ENCODE measurements around the gene ZNF143. TPM values are rescaled to one million over a fixed set of nuclear protein-coding genes. Genes with fewer than 3 reads are reported as not detected.
"Not testable (repeated sequence)": the region's sequence is repeated elsewhere in the genome, so short reads cannot be mapped to it uniquely, and the experiment has no call there.

ZNF143 gene
- total RNA-seq, 1 donor from 2014 or later, result 36.6 TPM

- no peaks in the 10 kb centered on the region for H3K36me3 ChIP-seq
- no peaks in the 10 kb centered on the region for H3K27me3 ChIP-seq
- no peaks in the 10 kb centered on the region for H3K9me3 ChIP-seq
- H3K4me1 ChIP-seq, result peaks cover 24% of the 10 kb centered on the region
- intact Hi-C loops (cut with DNase I), result loop anchor here (10.0 kb wide), 1 partner anchor 70 kb away; no protein-coding TSS in a partner anchor
- H3K4me3 ChIP-seq, result no peak overlapping the region
- DNase-seq (ENCODE audit: extremely low spot score in 2 of 2), result no peak
- H3K27ac ChIP-seq, result no peak overlapping the region
- TF ChIP-seq, protein P1, sequence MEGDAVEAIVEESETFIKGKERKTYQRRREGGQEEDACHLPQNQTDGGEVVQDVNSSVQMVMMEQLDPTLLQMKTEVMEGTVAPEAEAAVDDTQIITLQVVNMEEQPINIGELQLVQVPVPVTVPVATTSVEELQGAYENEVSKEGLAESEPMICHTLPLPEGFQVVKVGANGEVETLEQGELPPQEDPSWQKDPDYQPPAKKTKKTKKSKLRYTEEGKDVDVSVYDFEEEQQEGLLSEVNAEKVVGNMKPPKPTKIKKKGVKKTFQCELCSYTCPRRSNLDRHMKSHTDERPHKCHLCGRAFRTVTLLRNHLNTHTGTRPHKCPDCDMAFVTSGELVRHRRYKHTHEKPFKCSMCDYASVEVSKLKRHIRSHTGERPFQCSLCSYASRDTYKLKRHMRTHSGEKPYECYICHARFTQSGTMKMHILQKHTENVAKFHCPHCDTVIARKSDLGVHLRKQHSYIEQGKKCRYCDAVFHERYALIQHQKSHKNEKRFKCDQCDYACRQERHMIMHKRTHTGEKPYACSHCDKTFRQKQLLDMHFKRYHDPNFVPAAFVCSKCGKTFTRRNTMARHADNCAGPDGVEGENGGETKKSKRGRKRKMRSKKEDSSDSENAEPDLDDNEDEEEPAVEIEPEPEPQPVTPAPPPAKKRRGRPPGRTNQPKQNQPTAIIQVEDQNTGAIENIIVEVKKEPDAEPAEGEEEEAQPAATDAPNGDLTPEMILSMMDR (IDR thresholded peaks at IDR 0.05), result peak; percentile 47 to 56 (median 50)
- peak in 1 of 2 donors; percentile 56 for TF ChIP-seq POLR2AphosphoS5 (IDR thresholded peaks at IDR 0.05; ENCODE audit: insufficient read depth in 1 of 2, low read depth in 1 of 2)
- TF ChIP-seq POLR2A (IDR thresholded peaks at IDR 0.05), result no peak
Observed at GRCh38 chr11:9535189-9535781, 74.5 kb downstream of the ZNF143 start.

GRCh38 chr11:9538548-9538947, 77.7 kb downstream of the ZNF143 start:
- H3K4me1 ChIP-seq, result no peaks in the 10 kb centered on the region
- H3K27ac ChIP-seq, result no peak overlapping the region
- TF ChIP-seq, protein P1 (IDR thresholded peaks at IDR 0.05), result no peak
- TF ChIP-seq POLR2A (IDR thresholded peaks at IDR 0.05), result no peak
- no peak for TF ChIP-seq POLR2AphosphoS5 (IDR thresholded peaks at IDR 0.05; ENCODE audit: insufficient read depth in 1 of 2, low read depth in 1 of 2)
- H3K27me3 ChIP-seq, result no peaks in the 10 kb centered on the region
- DNase-seq (ENCODE audit: extremely low spot score in 2 of 2), result no peak
- no peaks in the 10 kb centered on the region for H3K36me3 ChIP-seq
- H3K4me3 ChIP-seq, result no peak overlapping the region
- H3K9me3 ChIP-seq, result no peaks in the 10 kb centered on the region
- intact Hi-C loops (cut with DNase I), result loop anchor here (10.0 kb wide), 1 partner anchor 66 kb away; no protein-coding TSS in a partner anchor

- H3K36me3 ChIP-seq; DNase-seq (ENCODE audit: extremely low spot score in 2 of 2); H3K27ac ChIP-seq; intact Hi-C loops (cut with DNase I); H3K4me1 ChIP-seq; H3K9me3 ChIP-seq; H3K27me3 ChIP-seq; H3K4me3 ChIP-seq: not testable (repeated sequence)
Observed at GRCh38 chr11:9549216-9549615, 88.4 kb downstream of the ZNF143 start.

DNA sequence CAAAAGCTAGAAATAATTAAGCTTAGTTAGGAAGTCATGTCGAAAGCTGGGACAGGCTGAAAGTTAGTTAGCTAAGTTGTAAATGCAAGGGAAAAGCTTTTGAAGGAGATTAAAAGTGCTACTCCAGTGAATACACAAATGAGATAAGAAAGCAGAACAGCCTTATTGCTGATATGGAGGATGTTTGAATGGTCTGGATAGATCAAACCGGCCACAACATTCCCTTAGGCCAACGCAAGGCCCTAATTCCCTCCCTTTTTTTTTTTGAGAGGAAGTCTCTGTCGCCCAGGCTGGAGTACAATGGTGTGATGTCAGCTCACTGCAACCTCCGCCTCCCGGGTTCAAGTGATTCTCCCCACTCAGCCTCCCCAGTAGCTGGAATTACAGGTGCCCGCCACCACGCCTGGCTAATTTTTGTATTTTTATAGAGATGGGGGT, 89.4 kb downstream of the ZNF143 start:
- TF ChIP-seq POLR2A (IDR thresholded peaks at IDR 0.05), result no peak
- TF ChIP-seq, protein P1 (IDR thresholded peaks at IDR 0.05), result no peak
- no peak for TF ChIP-seq POLR2AphosphoS5 (IDR thresholded peaks at IDR 0.05; ENCODE audit: insufficient read depth in 1 of 2, low read depth in 1 of 2)
- H3K27ac ChIP-seq, result no peak overlapping the region

DNA sequence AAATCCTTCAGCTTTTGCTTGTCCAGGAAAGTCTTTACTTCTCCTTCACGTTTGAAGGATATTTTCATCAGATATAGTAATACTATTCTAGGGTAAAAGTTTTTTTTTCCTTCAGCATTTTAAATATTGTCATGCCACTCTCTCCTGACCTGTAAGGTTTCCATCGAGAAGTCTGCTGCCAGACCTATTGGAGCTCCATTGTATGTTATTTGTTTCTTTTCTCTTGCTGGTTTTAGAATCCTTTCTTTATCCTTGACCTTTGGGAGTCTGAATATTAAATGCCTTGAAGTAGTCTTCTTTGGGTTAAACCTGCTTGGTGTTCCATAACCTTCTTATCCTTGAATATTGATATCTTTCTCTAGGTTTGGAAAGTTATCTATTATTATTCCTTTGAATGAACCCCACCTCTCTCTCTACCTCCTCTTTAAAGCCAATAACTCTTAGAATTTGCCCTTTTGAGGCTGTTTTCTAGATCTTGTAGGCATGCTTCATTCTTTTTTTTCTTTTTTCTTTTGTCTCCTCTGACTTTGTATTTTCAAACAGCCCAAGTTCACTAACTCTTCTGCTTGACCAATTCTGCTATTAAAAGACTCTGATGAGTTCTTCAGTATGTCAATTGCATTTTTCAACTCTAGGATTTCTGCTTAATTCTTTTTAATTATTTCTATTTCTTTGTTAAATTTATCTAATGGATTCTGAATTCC, 100.6 kb downstream of the ZNF143 start:
- H3K36me3 ChIP-seq, result no peaks in the 10 kb centered on the region
- peaks cover 3% of the 10 kb centered on the region for H3K4me1 ChIP-seq
- TF ChIP-seq, protein P1 (IDR thresholded peaks at IDR 0.05), result no peak
- TF ChIP-seq POLR2A (IDR thresholded peaks at IDR 0.05) (no peak), POLR2AphosphoS5 (IDR thresholded peaks at IDR 0.05; ENCODE audit: insufficient read depth in 1 of 2, low read depth in 1 of 2) (no peak)

More for the DNA sequence above, 89.4 kb downstream of the ZNF143 start:
- Histone ChIP-seq H3K4me1 (no peaks in the 10 kb centered on the region), H3K36me3 (no peaks in the 10 kb centered on the region), H3K27me3 (no peaks in the 10 kb centered on the region), H3K9me3 (no peaks in the 10 kb centered on the region), H3K4me3 (no peak overlapping the region)
- intact Hi-C loops (cut with DNase I), result no loop called here
- no peak for DNase-seq (ENCODE audit: extremely low spot score in 2 of 2)

More for the DNA sequence above, 100.6 kb downstream of the ZNF143 start:
- DNase-seq (ENCODE audit: extremely low spot score in 2 of 2), result no peak
- H3K9me3 ChIP-seq, result no peaks in the 10 kb centered on the region
- H3K4me3 ChIP-seq, result no peak overlapping the region
- H3K27me3 ChIP-seq, result no peaks in the 10 kb centered on the region
- intact Hi-C loops (cut with DNase I), result no loop called here
- no peak overlapping the region for H3K27ac ChIP-seq

Measured in vagina (tissue), 2 donors.